GM12878 (cell line): ENCODE data around the gene RARS1. TPM values are rescaled to one million over a fixed set of nuclear protein-coding genes. Genes with fewer than 3 reads are reported as not detected.

Experiments
- ATAC-seq: fragments of 200-7000 bp; cut with Tn5 transposase; 3 replicates; pipeline ENCODE4 v1.9.1; 2020; ENCODE audit warnings: mild to moderate bottlenecking, moderate library complexity
- BruUV-seq: library from RNA; stranded (reverse); fragments of 400-500 nt; replicated peaks from 2 replicates; lab custom pipeline; 2021; lab: Mats Ljungman, UMichigan
- CTCF ChIA-PET: fragments of 300-600 bp; sonication (Branson Sonifier 250); formaldehyde crosslinking; extraction: SDS; loops from one replicate; lab custom pipeline; 2021; ENCODE audit warnings: inconsistent platforms; lab: Yijun Ruan, JAX
- POLR2A ChIA-PET: fragments of 350-600 bp; formaldehyde crosslinking; extraction: SDS; loops from one replicate; lab custom pipeline; 2021; ENCODE audit warnings: inconsistent platforms; lab: Charles Lee
- RAD21 ChIA-PET: fragments of 300-600 bp; sonication (Branson Sonifier 250); formaldehyde crosslinking; loops from one replicate; lab custom pipeline; 2023; ENCODE audit warnings: antibody characterized with exemption; ENCODE audit not compliant: unreplicated experiment; lab: Charles Lee
- SMC1A ChIA-PET: fragments of 300-600 bp; sonication (Branson Sonifier 250); formaldehyde crosslinking; loops from one replicate; lab custom pipeline; 2023; ENCODE audit not compliant: unreplicated experiment, uncharacterized antibody; lab: Charles Lee
- DNase-seq: peaks from one replicate; pipeline ENCODE4 v3.0.0-alpha.2; 2011; ENCODE audit warnings: low read depth, low spot score
- FAIRE-seq: peaks from 3 replicates; lab custom pipeline; 2011; peaks lifted over from hg19 to GRCh38; lab: Jason Lieb, UNC
- H2AFZ ChIP-seq: 2 replicates; pipeline ENCODE4 v1.6.0; 2011; ENCODE audit warnings: low read depth, low read length, control low read depth; ENCODE audit not compliant: control insufficient read depth
- H3K27ac ChIP-seq: 2 replicates; pipeline ENCODE4 v1.5.1; 2011; ENCODE audit warnings: control low read depth; ENCODE audit not compliant: control insufficient read depth, insufficient read depth
- H3K27me3 ChIP-seq, 2 experiments: replicated peaks in 1 of 2; 2 replicates each; pipeline versions ENCODE4 v1.6.0 to v1.6.1; 2011; ENCODE audit warnings: low read length in 1 of 2; ENCODE audit not compliant: control insufficient read depth in 2 of 2, insufficient read depth in 2 of 2
- H3K36me3 ChIP-seq, 2 experiments: 2 replicates each; pipeline ENCODE4 v1.5.1; 2011; ENCODE audit warnings: low read length in 1 of 2; ENCODE audit not compliant: control insufficient read depth in 2 of 2, insufficient read depth in 2 of 2
- H3K4me1 ChIP-seq: 2 replicates; pipeline ENCODE4 v1.6.1; 2011; ENCODE audit warnings: mild to moderate bottlenecking, low read length, moderate library complexity, mixed read lengths; ENCODE audit not compliant: control insufficient read depth, insufficient read depth
- H3K4me2 ChIP-seq: 2 replicates; pipeline ENCODE4 v1.6.0; 2011; ENCODE audit warnings: control low read depth; ENCODE audit not compliant: control insufficient read depth, insufficient read depth
- H3K4me3 ChIP-seq: fragments of 200-600 bp; sonication (generic); 2 replicates; pipeline ENCODE4 v1.5.1; 2016
- H3K79me2 ChIP-seq: 2 replicates; pipeline ENCODE4 v1.6.0; 2011; ENCODE audit warnings: low read length; ENCODE audit not compliant: control insufficient read depth, insufficient read depth
- H3K9ac ChIP-seq: 2 replicates; pipeline ENCODE4 v1.8.0; 2011; ENCODE audit warnings: low read length, control low read depth, mixed read lengths; ENCODE audit not compliant: control insufficient read depth, insufficient read depth
- H3K9me3 ChIP-seq: replicated peaks from 3 replicates; pipeline ENCODE4 v1.5.1; 2011; ENCODE audit warnings: mild to moderate bottlenecking, low read length; ENCODE audit not compliant: control insufficient read depth, insufficient read depth
- H4K20me1 ChIP-seq: 2 replicates; pipeline ENCODE4 v1.6.0; 2011; ENCODE audit not compliant: control insufficient read depth, insufficient read depth
- ATF7 ChIP-seq: fragments of 450-650 bp; IDR thresholded peaks from 2 replicates; pipeline ENCODE4 v1.6.1; 2016; ENCODE audit warnings: low read depth, mild to moderate bottlenecking
- GABPA ChIP-seq: IDR thresholded peaks from 2 replicates; pipeline ENCODE4 v1.6.1; 2014; ENCODE audit warnings: antibody characterized with exemption, low read depth, mild to moderate bottlenecking, inconsistent platforms
- IRF4 ChIP-seq: IDR thresholded peaks from 2 replicates; pipeline ENCODE4 v1.6.1; 2011; ENCODE audit warnings: low read depth, low read length
- KDM1A ChIP-seq: fragments of 200-600 bp; sonication (generic); IDR thresholded peaks from 2 replicates; pipeline ENCODE4 v1.6.1; 2016; ENCODE audit warnings: borderline replicate concordance
- LARP7 ChIP-seq: fragments of 450-650 bp; IDR thresholded peaks from 2 replicates; pipeline ENCODE4 v1.6.1; 2017; ENCODE audit warnings: mild to moderate bottlenecking
- MXI1 ChIP-seq: fragments of 150-350 bp; IDR thresholded peaks from 2 replicates; pipeline ENCODE4 v1.6.1; 2011; ENCODE audit warnings: low read depth, mild to moderate bottlenecking, inconsistent platforms, low read length, improper control_type of control experiment
- MYC ChIP-seq: IDR thresholded peaks from 2 replicates; pipeline ENCODE4 v1.6.1; 2011; ENCODE audit warnings: mild to moderate bottlenecking, low read length, moderate library complexity, inconsistent platforms; ENCODE audit not compliant: insufficient read depth, insufficient replicate concordance, insufficient read length, severe bottlenecking
- NRF1 ChIP-seq: conservative IDR thresholded peaks from 2 replicates; pipeline ENCODE4 v1.6.1; 2011; ENCODE audit warnings: mild to moderate bottlenecking, low read depth, low read length, improper control_type of control experiment
- RAD21 ChIP-seq: IDR thresholded peaks from 2 replicates; pipeline ENCODE4 v1.6.1; 2011; ENCODE audit warnings: mild to moderate bottlenecking, low read depth, low read length, moderate library complexity; ENCODE audit not compliant: insufficient read depth
- SP1 ChIP-seq: IDR thresholded peaks from one replicate; pipeline ENCODE4 v1.6.1; 2011; ENCODE audit warnings: low read depth, low read length
- SREBF1 ChIP-seq: IDR thresholded peaks from 2 replicates; pipeline ENCODE4 v1.6.1; 2012; ENCODE audit warnings: mild to moderate bottlenecking, low read length
- SUPT20H ChIP-seq: IDR thresholded peaks from 2 replicates; pipeline ENCODE4 v1.6.1; 2011; ENCODE audit warnings: low read depth, mild to moderate bottlenecking, low read length, moderate library complexity, borderline replicate concordance; ENCODE audit not compliant: control insufficient read depth
- SUZ12 ChIP-seq: fragments of 200-600 bp; sonication (generic); IDR thresholded peaks from one replicate; pipeline ENCODE4 v1.6.1; 2018; ENCODE audit warnings: antibody characterized with exemption, mild to moderate bottlenecking; ENCODE audit not compliant: unreplicated experiment
- WGBS: methylation state at CpG from one replicate; pipeline ENCODE4 v1.1.6; 2016; ENCODE audit warnings: low lambda C conversion rate; ENCODE audit not compliant: insufficient replicate concordance, insufficient coverage; ENCODE audit errors: missing lambda C conversion rate; 5-methylcytosine and 5-hydroxymethylcytosine counted together
- in situ Hi-C: fragments of 300-500 bp; cut with MboI; formaldehyde crosslinking; loops from 9 replicates; pipeline ENCODE4 v1.14.3; 2018; ENCODE audit warnings: mixed read lengths
- intact Hi-C: fragments of 100-400 bp; cut with micrococcal nuclease; formaldehyde crosslinking; loops from one replicate; pipeline ENCODE4 v1.14.2; 2022; ENCODE audit not compliant: unreplicated experiment
- polyA plus RNA-seq, 11 experiments: library from polyadenylated mRNA; depleted of rRNA in 4 of 11; unstranded in 6 of 11; stranded (reverse) in 5 of 11; fragments of >200 nt; fragmentation: Nextera tagmentation in 4 of 11; fragmentation: Illumina TruSeq in 1 of 11; extraction: Ambion mirVana in 4 of 11; extraction: Trizol in 1 of 11; gene quantifications; 1 replicate in 1 of 11; 2 replicates in 10 of 11; pipeline versions ENCODE4 v1.2.1 to v1.2.3, GENCODE V29; 2011 to 2016; ENCODE audit warnings: inconsistent platforms in 2 of 11, missing spikeins in 2 of 11, low read depth in 1 of 11
- total RNA-seq, 4 experiments: library from RNA; depleted of rRNA in 3 of 4; stranded (reverse); fragments of >200 nt in 3 of 4; fragmentation: Illumina TruSeq in 1 of 4; extraction: Trizol in 1 of 4; gene quantifications; 2 replicates each; pipeline versions ENCODE4 v1.2.1 to v1.2.3, GENCODE V29; 2013 to 2021
- TF ChIP-seq, protein P1 (sequence below): IDR thresholded peaks from 2 replicates; pipeline ENCODE4 v1.6.1; 2012; ENCODE audit warnings: low read depth, low read length, improper control_type of control experiment
- TF ChIP-seq, protein P2 (sequence below): IDR thresholded peaks from 2 replicates; pipeline ENCODE4 v1.6.1; 2011; ENCODE audit warnings: borderline replicate concordance, low read depth, mild to moderate bottlenecking, moderate library complexity, mixed read lengths, low read length; ENCODE audit not compliant: insufficient read depth; ENCODE audit errors: extremely low read length
- TF ChIP-seq, protein P3 (sequence below): fragments of 450-650 bp; IDR thresholded peaks from 2 replicates; pipeline ENCODE4 v1.6.1; 2018; ENCODE audit warnings: mild to moderate bottlenecking, low read depth, moderate library complexity; ENCODE audit not compliant: partially characterized antibody

Gene RARS1
- total and polyA plus RNA-seq, 10 of the 15 experiments (the other 5 are each of a cell fraction or from before 2014, with no cell fraction given): 80.5 to 127 (median 105) TPM

DNA sequence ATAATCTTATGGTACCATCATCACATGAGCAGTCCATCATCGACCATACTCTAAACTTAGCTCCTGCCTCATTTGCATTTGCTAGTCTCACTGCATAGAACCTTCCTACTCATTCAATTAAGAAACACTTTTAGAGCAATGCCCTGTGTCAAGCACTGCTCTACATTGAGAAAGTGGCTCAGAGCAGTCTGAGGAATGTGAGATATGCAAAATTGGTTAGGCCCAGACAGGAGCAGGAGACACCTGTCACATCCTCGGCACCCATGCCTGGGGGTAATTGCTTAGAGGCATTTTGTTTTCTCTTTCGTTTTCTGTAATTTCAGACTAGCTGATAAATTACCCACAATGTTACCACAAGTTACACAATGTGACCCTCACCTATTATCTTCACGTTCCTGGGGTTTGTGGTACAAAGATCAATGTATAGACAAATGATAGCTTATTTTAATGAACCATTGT lies 4.9 kb upstream of the RARS1 start (continued):
- no peak for TF ChIP-seq RAD21
- TF ChIP-seq, protein P1, sequence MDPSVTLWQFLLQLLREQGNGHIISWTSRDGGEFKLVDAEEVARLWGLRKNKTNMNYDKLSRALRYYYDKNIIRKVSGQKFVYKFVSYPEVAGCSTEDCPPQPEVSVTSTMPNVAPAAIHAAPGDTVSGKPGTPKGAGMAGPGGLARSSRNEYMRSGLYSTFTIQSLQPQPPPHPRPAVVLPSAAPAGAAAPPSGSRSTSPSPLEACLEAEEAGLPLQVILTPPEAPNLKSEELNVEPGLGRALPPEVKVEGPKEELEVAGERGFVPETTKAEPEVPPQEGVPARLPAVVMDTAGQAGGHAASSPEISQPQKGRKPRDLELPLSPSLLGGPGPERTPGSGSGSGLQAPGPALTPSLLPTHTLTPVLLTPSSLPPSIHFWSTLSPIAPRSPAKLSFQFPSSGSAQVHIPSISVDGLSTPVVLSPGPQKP: no peak

DNA sequence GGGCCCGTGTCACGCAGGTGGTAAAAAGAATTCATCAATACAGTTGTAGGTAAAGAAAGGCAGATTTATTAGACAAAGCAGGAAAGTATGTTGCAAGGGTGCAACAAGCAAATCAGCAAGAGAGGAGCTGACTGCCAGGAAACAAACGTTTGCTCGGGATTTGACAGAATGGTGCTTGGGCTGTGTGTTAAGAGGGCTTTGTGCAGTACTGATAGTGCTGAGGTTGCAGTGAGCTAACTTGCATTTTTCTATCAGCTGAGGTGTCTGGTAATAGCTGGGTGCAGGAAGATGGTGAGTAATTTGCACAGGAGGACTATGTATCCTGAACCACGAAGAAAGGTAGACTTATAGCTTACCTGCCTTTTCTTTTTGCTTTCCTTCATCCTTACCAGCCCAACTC lies 3.9 kb upstream of the RARS1 start:
- intact Hi-C loops: no loop called here
- CTCF ChIA-PET: no interaction called here

More for the DNA sequence above, 3.9 kb upstream of the RARS1 start:
- 98% methylated on average over 5 of the region's 5 CpGs for WGBS
- ChIA-PET SMC1A (interaction anchor here (1.3 kb wide), 1 partner anchor 18 kb away, joined by 3 read pairs; no protein-coding TSS in a partner anchor), RAD21 (no interaction called here), POLR2A (interaction anchor here (0.6 kb wide), 1 partner anchor 51 kb away, joined by 3 read pairs; no protein-coding TSS in a partner anchor)
- H3K27ac ChIP-seq: no peak overlapping the region
- no peak overlapping the region for H3K4me2 ChIP-seq
- peaks cover 9% of the 10 kb centered on the region; the same call in 1 of the 2 replicates for H3K4me1 ChIP-seq
- no peaks in the 10 kb centered on the region for H4K20me1 ChIP-seq
- no peaks in the 10 kb centered on the region for H3K36me3 ChIP-seq
- in situ Hi-C loops: no loop called here
- no peak for TF ChIP-seq SUPT20H
- no peak for TF ChIP-seq KDM1A
- TF ChIP-seq, protein P2, sequence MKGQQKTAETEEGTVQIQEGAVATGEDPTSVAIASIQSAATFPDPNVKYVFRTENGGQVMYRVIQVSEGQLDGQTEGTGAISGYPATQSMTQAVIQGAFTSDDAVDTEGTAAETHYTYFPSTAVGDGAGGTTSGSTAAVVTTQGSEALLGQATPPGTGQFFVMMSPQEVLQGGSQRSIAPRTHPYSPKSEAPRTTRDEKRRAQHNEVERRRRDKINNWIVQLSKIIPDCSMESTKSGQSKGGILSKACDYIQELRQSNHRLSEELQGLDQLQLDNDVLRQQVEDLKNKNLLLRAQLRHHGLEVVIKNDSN: no peak
- no peak for TF ChIP-seq SUZ12
- TF ChIP-seq SP1: no peak
- no peak for TF ChIP-seq LARP7
- TF ChIP-seq MYC: no peak
- TF ChIP-seq ATF7: no peak
- TF ChIP-seq NRF1: no peak
- TF ChIP-seq, protein P3, sequence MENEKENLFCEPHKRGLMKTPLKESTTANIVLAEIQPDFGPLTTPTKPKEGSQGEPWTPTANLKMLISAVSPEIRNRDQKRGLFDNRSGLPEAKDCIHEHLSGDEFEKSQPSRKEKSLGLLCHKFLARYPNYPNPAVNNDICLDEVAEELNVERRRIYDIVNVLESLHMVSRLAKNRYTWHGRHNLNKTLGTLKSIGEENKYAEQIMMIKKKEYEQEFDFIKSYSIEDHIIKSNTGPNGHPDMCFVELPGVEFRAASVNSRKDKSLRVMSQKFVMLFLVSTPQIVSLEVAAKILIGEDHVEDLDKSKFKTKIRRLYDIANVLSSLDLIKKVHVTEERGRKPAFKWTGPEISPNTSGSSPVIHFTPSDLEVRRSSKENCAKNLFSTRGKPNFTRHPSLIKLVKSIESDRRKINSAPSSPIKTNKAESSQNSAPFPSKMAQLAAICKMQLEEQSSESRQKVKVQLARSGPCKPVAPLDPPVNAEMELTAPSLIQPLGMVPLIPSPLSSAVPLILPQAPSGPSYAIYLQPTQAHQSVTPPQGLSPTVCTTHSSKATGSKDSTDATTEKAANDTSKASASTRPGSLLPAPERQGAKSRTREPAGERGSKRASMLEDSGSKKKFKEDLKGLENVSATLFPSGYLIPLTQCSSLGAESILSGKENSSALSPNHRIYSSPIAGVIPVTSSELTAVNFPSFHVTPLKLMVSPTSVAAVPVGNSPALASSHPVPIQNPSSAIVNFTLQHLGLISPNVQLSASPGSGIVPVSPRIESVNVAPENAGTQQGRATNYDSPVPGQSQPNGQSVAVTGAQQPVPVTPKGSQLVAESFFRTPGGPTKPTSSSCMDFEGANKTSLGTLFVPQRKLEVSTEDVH: no peak
- TF ChIP-seq GABPA: no peak
- TF ChIP-seq SREBF1: no peak
- TF ChIP-seq MXI1: no peak
- no peak for TF ChIP-seq IRF4
- no peak overlapping the region for H3K9ac ChIP-seq
- H3K79me2 ChIP-seq: peaks cover 12% of the 10 kb centered on the region
- H3K9me3 ChIP-seq: no peaks in the 10 kb centered on the region
- H3K27me3 ChIP-seq: no peaks in the 10 kb centered on the region
- BruUV-seq: no TSS peak
- ATAC-seq: no peak
- no peak overlapping the region for H3K4me3 ChIP-seq
- no peak overlapping the region for H2AFZ ChIP-seq
- FAIRE-seq: no peak
- no peak for DNase-seq
